Endothelial cell (in vitro differentiated cells): ENCODE measurements around the gene GPR62. TPM values are rescaled to one million over a fixed set of nuclear protein-coding genes. Genes with fewer than 3 reads are reported as not detected.

Experiments used
- DNase-seq: peaks from one replicate; pipeline ENCODE4 v3.0.0; 2021; ENCODE audit warnings: low spot score
- H3K27ac Mint-ChIP-seq: one replicate; pipeline ENCODE4 v1.8.0; 2021; ENCODE audit warnings: mixed read lengths, inconsistent platforms; ENCODE audit not compliant: unreplicated experiment
- H3K27me3 Mint-ChIP-seq: one replicate; pipeline ENCODE4 v1.8.0; 2021; ENCODE audit warnings: mild to moderate bottlenecking, moderate library complexity, mixed read lengths, inconsistent platforms; ENCODE audit not compliant: unreplicated experiment
- H3K36me3 Mint-ChIP-seq: one replicate; pipeline ENCODE4 v1.8.0; 2021; ENCODE audit warnings: mild to moderate bottlenecking, low read depth, mixed read lengths, inconsistent platforms; ENCODE audit not compliant: unreplicated experiment
- H3K4me1 Mint-ChIP-seq: one replicate; pipeline ENCODE4 v1.8.0; 2021; ENCODE audit warnings: mild to moderate bottlenecking, mixed read lengths, inconsistent platforms; ENCODE audit not compliant: unreplicated experiment
- H3K4me3 Mint-ChIP-seq: one replicate; pipeline ENCODE4 v1.8.0; 2021; ENCODE audit warnings: mild to moderate bottlenecking, mixed read lengths, inconsistent platforms; ENCODE audit not compliant: unreplicated experiment
- H3K9me3 Mint-ChIP-seq: one replicate; pipeline ENCODE4 v1.8.0; 2021; ENCODE audit warnings: mixed read lengths, inconsistent platforms; ENCODE audit not compliant: unreplicated experiment
- CTCF ChIP-seq: fragments of 200-600 bp; sonication (generic); IDR thresholded peaks from one replicate; pipeline ENCODE4 v1.5.0; 2021; ENCODE audit warnings: antibody characterized with exemption; ENCODE audit not compliant: unreplicated experiment
- total RNA-seq: library from RNA; stranded (reverse); fragmentation: NEBNext Ultra II Directional; extraction: Animal tissue kit (Norgen Biotek cat#: 25700); gene quantifications from one replicate; pipeline ENCODE4 v1.2.1, GENCODE V29; 2021; ENCODE audit not compliant: unreplicated experiment

GPR62 gene
- total RNA-seq, 1 donor from 2014 or later = not detected

- Mint-ChIP-seq H3K36me3 (no peaks in the 10 kb centered on the region), H3K4me3 (peak within 1 kb of the TSS; percentile 90), H3K27ac (peak within 1 kb of the TSS; percentile 74), H3K27me3 (peaks cover 4% of the 10 kb centered on the region), H3K4me1 (peaks cover 7% of the 10 kb centered on the region), H3K9me3 (no peaks in the 10 kb centered on the region)
- TF ChIP-seq CTCF = peak; percentile 32
- DNase-seq = peak; percentile 83
Measured at GRCh38 chr3:51982838-51983577, 27.8 kb downstream of the GPR62 start, which contains the start of gene ACY1. ACY1 (plus strand) TSS chr3:51983535; CDS start chr3:51984065, 530 bp downstream.

GRCh38 chr3:51983578-51984268 is 28.5 kb downstream of the GPR62 start:
- Mint-ChIP-seq H3K4me3 (peak overlapping the region; percentile 73), H3K4me1 (peaks cover 9% of the 10 kb centered on the region), H3K27me3 (peaks cover 6% of the 10 kb centered on the region), H3K36me3 (no peaks in the 10 kb centered on the region), H3K9me3 (no peaks in the 10 kb centered on the region), H3K27ac (peak overlapping the region; percentile 74)
- no peak for DNase-seq
- TF ChIP-seq CTCF = no peak

- DNase-seq = no peak
- no peak overlapping the region for H3K4me3 Mint-ChIP-seq
- no peak overlapping the region for H3K27ac Mint-ChIP-seq
- TF ChIP-seq CTCF = no peak
- peaks cover 7% of the 10 kb centered on the region for H3K27me3 Mint-ChIP-seq
- no peaks in the 10 kb centered on the region for H3K36me3 Mint-ChIP-seq
- no peaks in the 10 kb centered on the region for H3K9me3 Mint-ChIP-seq
- H3K4me1 Mint-ChIP-seq = peaks cover 14% of the 10 kb centered on the region
Measured at GRCh38 chr3:51984269-51984647, 29.1 kb downstream of the GPR62 start.

DNA sequence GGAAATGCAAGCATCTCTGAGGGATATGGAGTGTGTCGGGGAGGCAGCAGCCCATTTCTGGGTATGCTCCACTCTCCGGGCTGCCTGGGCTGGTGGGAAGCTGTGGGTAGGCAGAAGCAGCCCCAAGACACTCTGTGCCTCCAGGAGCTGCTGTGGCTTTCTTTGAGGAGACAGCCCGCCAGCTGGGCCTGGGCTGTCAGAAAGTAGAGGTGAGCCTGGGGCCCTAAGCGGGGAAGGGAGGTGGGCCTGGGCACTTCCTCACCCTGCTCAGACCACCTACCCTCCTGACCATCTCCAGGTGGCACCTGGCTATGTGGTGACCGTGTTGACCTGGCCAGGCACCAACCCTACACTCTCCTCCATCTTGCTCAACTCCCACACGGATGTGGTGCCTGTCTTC is 29.9 kb downstream of the GPR62 start:
- Mint-ChIP-seq H3K27ac (no peak overlapping the region), H3K4me3 (peak overlapping the region; percentile 65)

More for the DNA sequence above, 29.9 kb downstream of the GPR62 start:
- H3K36me3 Mint-ChIP-seq = no peaks in the 10 kb centered on the region
- no peak for TF ChIP-seq CTCF
- peaks cover 14% of the 10 kb centered on the region for H3K4me1 Mint-ChIP-seq
- H3K9me3 Mint-ChIP-seq = no peaks in the 10 kb centered on the region
- H3K27me3 Mint-ChIP-seq = peaks cover 7% of the 10 kb centered on the region
- DNase-seq = no peak
